Neural cell (in vitro differentiated cells): Measurements from ENCODE around the gene ACOD1. TPM values are rescaled to one million over a fixed set of nuclear protein-coding genes. Genes with fewer than 3 reads are reported as not detected.

ENCODE experiments used
- H2AFZ ChIP-seq: fragments of 200-600, 300-800 bp; sonication (generic), shearing (Covaris generic); 2 replicates; pipeline ENCODE4 v1.6.0; 2014; ENCODE audit warnings: low read depth, mild to moderate bottlenecking, antibody characterized with exemption, low read length, moderate library complexity
- H3F3A ChIP-seq: fragments of 200-600 bp; shearing (Covaris generic); 2 replicates; pipeline ENCODE4 v1.6.1; 2016; ENCODE audit warnings: mild to moderate bottlenecking, moderate library complexity, mixed read lengths, antibody characterized with exemption, low read length; ENCODE audit not compliant: insufficient read depth, poor library complexity, severe bottlenecking
- H3K27ac ChIP-seq: fragments of 200-600, 300-800 bp; sonication (generic), shearing (Covaris generic); 2 replicates; pipeline ENCODE4 v1.5.1; 2014; ENCODE audit warnings: mild to moderate bottlenecking, low read length, moderate library complexity
- H3K27me3 ChIP-seq: fragments of 300-800, 200-600 bp; sonication (generic), shearing (Covaris generic); 2 replicates; pipeline ENCODE4 v1.6.0; 2014; ENCODE audit warnings: mild to moderate bottlenecking, low read depth, low read length, moderate library complexity; ENCODE audit not compliant: insufficient read depth
- H3K36me3 ChIP-seq: fragments of 300-800, 200-600 bp; sonication (generic), shearing (Covaris generic); 2 replicates; pipeline ENCODE4 v1.5.1; 2014; ENCODE audit warnings: mild to moderate bottlenecking, antibody characterized with exemption, low read length, moderate library complexity; ENCODE audit not compliant: insufficient read depth
- H3K4me2 ChIP-seq: fragments of 300-800, 200-600 bp; sonication (generic), shearing (Covaris generic); 2 replicates; pipeline ENCODE4 v1.6.0; 2014; ENCODE audit warnings: mild to moderate bottlenecking, low read length
- H3K4me3 ChIP-seq: fragments of 300-800, 200-600 bp; sonication (generic), shearing (Covaris generic); 2 replicates; pipeline ENCODE4 v1.5.1; 2014; ENCODE audit warnings: mild to moderate bottlenecking, low read length, moderate library complexity
- H3K79me2 ChIP-seq: fragments of 200-600 bp; shearing (Covaris generic); replicated peaks from 2 replicates; pipeline ENCODE4 v1.6.0; 2014; ENCODE audit warnings: mild to moderate bottlenecking, low read length, moderate library complexity; ENCODE audit not compliant: insufficient read depth
- H3K9ac ChIP-seq: fragments of 300-800, 200-600 bp; sonication (generic), shearing (Covaris generic); 2 replicates; pipeline ENCODE4 v1.6.1; 2016; ENCODE audit warnings: mild to moderate bottlenecking, low read length, mixed read lengths
- H3K9me2 ChIP-seq: fragments of 200-600 bp; shearing (Covaris generic); 2 replicates; pipeline ENCODE4 v1.6.1; 2016; ENCODE audit warnings: mild to moderate bottlenecking, low read length, mixed read lengths; ENCODE audit not compliant: insufficient read depth
- H3K9me3 ChIP-seq: fragments of 200-600, 300-800 bp; sonication (generic), shearing (Covaris generic); 2 replicates; pipeline ENCODE4 v1.6.1; 2016; ENCODE audit warnings: mild to moderate bottlenecking, mixed run types, low read length, moderate library complexity, mixed read lengths
- H4K20me1 ChIP-seq: fragments of 200-600 bp; shearing (Covaris generic); 2 replicates; pipeline ENCODE4 v1.6.1; 2016; ENCODE audit warnings: mild to moderate bottlenecking, mixed run types; ENCODE audit not compliant: insufficient read depth
- CTCF ChIP-seq: fragments of 450-650 bp; IDR thresholded peaks from 2 replicates; pipeline ENCODE4 v1.5.1; 2014; ENCODE audit warnings: antibody characterized with exemption, mild to moderate bottlenecking, moderate library complexity; ENCODE audit not compliant: poor library complexity, severe bottlenecking
- EP300 ChIP-seq: fragments of 450-650 bp; conservative IDR thresholded peaks from 2 replicates; pipeline ENCODE4 v1.6.1; 2014; ENCODE audit warnings: antibody characterized with exemption, mild to moderate bottlenecking, moderate library complexity; ENCODE audit not compliant: poor library complexity, severe bottlenecking
- EZH2 ChIP-seq: fragments of 200-600, 300-800 bp; shearing (Covaris generic), sonication (generic); IDR thresholded peaks from 2 replicates; pipeline ENCODE4 v1.6.1; 2014; ENCODE audit warnings: antibody characterized with exemption, low read length, borderline replicate concordance, mild to moderate bottlenecking; ENCODE audit not compliant: insufficient read depth, poor library complexity, severe bottlenecking
- MXI1 ChIP-seq: fragments of 450-650 bp; conservative IDR thresholded peaks from 2 replicates; pipeline ENCODE4 v1.6.1; 2014; ENCODE audit warnings: antibody characterized with exemption, mild to moderate bottlenecking; ENCODE audit not compliant: poor library complexity, severe bottlenecking
- POLR2AphosphoS5 ChIP-seq: IDR thresholded peaks from 2 replicates; pipeline ENCODE4 v1.6.1; 2012
- RAD21 ChIP-seq: fragments of 450-650 bp; conservative IDR thresholded peaks from 2 replicates; pipeline ENCODE4 v1.6.1; 2014; ENCODE audit warnings: antibody characterized with exemption, mild to moderate bottlenecking, moderate library complexity
- REST ChIP-seq: IDR thresholded peaks from 2 replicates; pipeline ENCODE4 v1.6.1; 2012; ENCODE audit warnings: borderline replicate concordance
- SMC3 ChIP-seq: fragments of 450-650 bp; conservative IDR thresholded peaks from 2 replicates; pipeline ENCODE4 v1.6.1; 2014; ENCODE audit warnings: antibody characterized with exemption, mild to moderate bottlenecking, moderate library complexity; ENCODE audit not compliant: poor library complexity
- TAF1 ChIP-seq: IDR thresholded peaks from 2 replicates; pipeline ENCODE4 v1.6.1; 2012; ENCODE audit warnings: low read depth
- polyA plus RNA-seq: library from polyadenylated mRNA; depleted of rRNA; stranded (reverse); fragments of >200 nt; gene quantifications from 2 replicates; pipeline ENCODE4 v1.2.3, GENCODE V29; 2014

The ACOD1 gene
- polyA plus RNA-seq, 1 donor from 2014 or later: not detected

- Histone ChIP-seq H3K27me3 (no peaks in the 10 kb centered on the region), H4K20me1 (no peaks in the 10 kb centered on the region), H3F3A (no peaks in the 10 kb centered on the region), H3K9me3 (no peaks in the 10 kb centered on the region), H3K79me2 (no peaks in the 10 kb centered on the region), H3K36me3 (no peaks in the 10 kb centered on the region), H3K9ac (no peak overlapping the region), H3K9me2 (no peaks in the 10 kb centered on the region), H3K27ac (no peak overlapping the region), H3K4me2 (no peak overlapping the region), H3K4me3 (no peak overlapping the region), H2AFZ (no peak overlapping the region)
- TF ChIP-seq POLR2AphosphoS5 (no peak), REST (no peak), EZH2 (no peak), SMC3 (no peak), RAD21 (no peak), CTCF (no peak), TAF1 (no peak), EP300 (no peak), MXI1 (no peak)
Observed at GRCh38 chr13:76943646-76944045, 4.7 kb upstream of the ACOD1 start.

GRCh38 chr13:76944456-76944855 is 3.9 kb upstream of the ACOD1 start:
- H3K27me3 ChIP-seq: no peaks in the 10 kb centered on the region
- no peaks in the 10 kb centered on the region for H3K9me2 ChIP-seq
- no peak overlapping the region for H3K27ac ChIP-seq
- no peak for TF ChIP-seq SMC3
- TF ChIP-seq MXI1: no peak
- no peak for TF ChIP-seq TAF1
- no peak for TF ChIP-seq REST
- no peak for TF ChIP-seq EP300
- TF ChIP-seq RAD21: no peak
- no peak for TF ChIP-seq CTCF
- TF ChIP-seq EZH2: no peak
- H3K9ac ChIP-seq: no peak overlapping the region
- no peaks in the 10 kb centered on the region for H3K36me3 ChIP-seq
- no peaks in the 10 kb centered on the region for H3K79me2 ChIP-seq
- H2AFZ ChIP-seq: no peak overlapping the region
- H3K4me3 ChIP-seq: no peak overlapping the region
- H3K9me3 ChIP-seq: no peaks in the 10 kb centered on the region
- no peaks in the 10 kb centered on the region for H3F3A ChIP-seq
- H3K4me2 ChIP-seq: no peak overlapping the region
- no peaks in the 10 kb centered on the region for H4K20me1 ChIP-seq
